Uterus (tissue), 4 donors: ENCODE results near the gene SH3PXD2A. TPM values are rescaled to one million over a fixed set of nuclear protein-coding genes. Genes with fewer than 3 reads are reported as not detected.

Experiments used
- DNase-seq, 2 donors: peaks; one replicate each; pipeline ENCODE4 v3.0.0-alpha.2; 2019 to 2020
- H3K27ac ChIP-seq, 2 donors: fragments of 200-600 bp; sonication (generic); 1 replicate in 1 of 2; 2 replicates in 1 of 2; pipeline ENCODE4 v1.5.1; 2016 to 2018
- H3K27me3 ChIP-seq, 2 donors: fragments of 200-600 bp; sonication (generic); one replicate each; pipeline ENCODE4 v1.5.1; 2018 to 2019; ENCODE audit warnings: control low read depth in 1 of 2
- H3K36me3 ChIP-seq, 2 donors: fragments of 200-600 bp; sonication (generic); one replicate each; pipeline ENCODE4 v1.5.1; 2019; ENCODE audit warnings: control low read depth in 1 of 2
- H3K4me1 ChIP-seq, 2 donors: fragments of 200-600 bp; sonication (generic); one replicate each; pipeline ENCODE4 v1.5.1; 2018 to 2019; ENCODE audit warnings: control low read depth in 1 of 2
- H3K4me3 ChIP-seq, 2 donors: fragments of 200-600 bp; sonication (generic); 1 replicate in 1 of 2; 2 replicates in 1 of 2; pipeline ENCODE4 v1.5.1; 2018 to 2019; ENCODE audit warnings: mild to moderate bottlenecking in 1 of 2
- H3K9me3 ChIP-seq, 2 donors: fragments of 200-600 bp; sonication (generic); one replicate each; pipeline ENCODE4 v1.5.1; 2019; ENCODE audit warnings: control low read depth in 1 of 2
- CTCF ChIP-seq, 4 experiments: fragments of 200-600 bp in 2 of 4; fragments of 450-650 bp in 2 of 4; sonication (generic) in 2 of 4; IDR thresholded peaks; one replicate each; pipeline ENCODE4 v1.5.1; 2016 to 2019; ENCODE audit warnings: antibody characterized with exemption in 4 of 4, mild to moderate bottlenecking in 2 of 4, moderate library complexity in 1 of 4
- POLR2A ChIP-seq, 2 donors: fragments of 450-650 bp; IDR thresholded peaks; one replicate each; pipeline ENCODE4 v1.6.1; 2016; ENCODE audit warnings: antibody characterized with exemption in 2 of 2, mild to moderate bottlenecking in 1 of 2, moderate library complexity in 1 of 2
- intact Hi-C: fragments of 100-400 bp; cut with DNase I; formaldehyde crosslinking; loops from one replicate; pipeline ENCODE4 v1.15.1; 2023; ENCODE audit warnings: low total_unique reads
- total RNA-seq, 4 donors: library from RNA; depleted of rRNA in 3 of 4; stranded (reverse); fragments of >200 nt in 3 of 4; gene quantifications; one replicate each; pipeline versions ENCODE4 v1.1.0 to v1.2.4, GENCODE V29; 2014 to 2023
- donor health status: DM: yes; HTN: yes; CAD: no.

The SH3PXD2A gene
- total RNA-seq, 4 donors from 2014 or later = 12.6 to 117 (median 46.6) TPM

GRCh38 chr10:103564116-103564501 is 291.3 kb downstream of the SH3PXD2A start:
- Histone ChIP-seq H3K4me1 (peaks cover 4 to 17% of the 10 kb centered on the region in 2 donors), H3K4me3 (no peak overlapping the region), H3K36me3 (no peaks in the 10 kb centered on the region), H3K27me3 (no peaks in the 10 kb centered on the region), H3K9me3 (no peaks in the 10 kb centered on the region), H3K27ac (peak overlapping the region; percentile 85 to 94)
- TF ChIP-seq CTCF (IDR thresholded peaks at IDR 0.05) = no peak
- TF ChIP-seq POLR2A (IDR thresholded peaks at IDR 0.05) = no peak
- intact Hi-C loops = no loop called here
- peak; percentile 60 to 74 for DNase-seq

- Histone ChIP-seq H3K4me1 (peaks cover 3 to 17% of the 10 kb centered on the region in 2 donors), H3K4me3 (no peak overlapping the region), H3K36me3 (no peaks in the 10 kb centered on the region), H3K9me3 (no peaks in the 10 kb centered on the region), H3K27me3 (no peaks in the 10 kb centered on the region), H3K27ac (peak overlapping the region; percentile 85 to 94)
- DNase-seq = no peak
- TF ChIP-seq CTCF (IDR thresholded peaks at IDR 0.05) = no peak
- intact Hi-C loops = no loop called here
These were observed 291.9 kb downstream of the SH3PXD2A start for GRCh38 chr10:103563231-103564115.

GRCh38 chr10:103562383-103562782 is 293.0 kb downstream of the SH3PXD2A start:
- peak overlapping the region; percentile 85 to 94 for H3K27ac ChIP-seq
- no peak overlapping the region for H3K4me3 ChIP-seq
- H3K27me3 ChIP-seq = no peaks in the 10 kb centered on the region
- no peak for DNase-seq
- peaks cover 0 to 21% of the 10 kb centered on the region in 2 donors for H3K4me1 ChIP-seq
- H3K9me3 ChIP-seq = no peaks in the 10 kb centered on the region
- intact Hi-C loops = no loop called here
- H3K36me3 ChIP-seq = no peaks in the 10 kb centered on the region
- TF ChIP-seq POLR2A (IDR thresholded peaks at IDR 0.05) (no peak), CTCF (IDR thresholded peaks at IDR 0.05) (no peak)

- Histone ChIP-seq H3K4me1 (peaks cover 0 to 23% of the 10 kb centered on the region in 2 donors), H3K9me3 (no peaks in the 10 kb centered on the region), H3K27ac (no peak overlapping the region), H3K36me3 (no peaks in the 10 kb centered on the region), H3K4me3 (no peak overlapping the region), H3K27me3 (no peaks in the 10 kb centered on the region)
- no peak for DNase-seq
- TF ChIP-seq POLR2A (IDR thresholded peaks at IDR 0.05) = no peak
- no peak for TF ChIP-seq CTCF (IDR thresholded peaks at IDR 0.05)
- intact Hi-C loops = no loop called here
These were observed 294.5 kb downstream of the SH3PXD2A start for GRCh38 chr10:103560886-103561285.

GRCh38 chr10:103559776-103560175 is 295.6 kb downstream of the SH3PXD2A start:
- intact Hi-C loops = no loop called here
- Histone ChIP-seq H3K9me3 (no peaks in the 10 kb centered on the region), H3K27ac (no peak overlapping the region), H3K27me3 (no peaks in the 10 kb centered on the region), H3K36me3 (no peaks in the 10 kb centered on the region), H3K4me1 (peaks cover 0 to 27% of the 10 kb centered on the region in 2 donors), H3K4me3 (no peak overlapping the region)
- TF ChIP-seq POLR2A (IDR thresholded peaks at IDR 0.05) (no peak), CTCF (IDR thresholded peaks at IDR 0.05) (no peak)
- DNase-seq = no peak
